HCT116 (cell line): Measurements from ENCODE around the gene PPP1R14B. TPM values are rescaled to one million over a fixed set of nuclear protein-coding genes. Genes with fewer than 3 reads are reported as not detected.

Source experiments
- ATAC-seq: fragments of 200-7000 bp; cut with Tn5 transposase; 2 replicates; pipeline ENCODE4 v1.9.1; 2020; ENCODE audit warnings: mild to moderate bottlenecking, moderate library complexity
- BruUV-seq: library from RNA; stranded (reverse); fragments of 400-500 nt; replicated peaks from 2 replicates; lab custom pipeline; 2021; lab: Mats Ljungman, UMichigan
- CTCF ChIA-PET: fragments of 300-600 bp; sonication (Branson Sonifier 250); formaldehyde crosslinking; loops from one replicate; lab custom pipeline; 2021; ENCODE audit warnings: antibody characterized with exemption; lab: Charles Lee
- POLR2A ChIA-PET: fragments of 300-600, 350-600 bp; sonication (Branson Sonifier 250); formaldehyde crosslinking; loops from one replicate; lab custom pipeline; 2021; ENCODE audit warnings: antibody characterized with exemption; lab: Charles Lee
- RAD21 ChIA-PET, 2 experiments: fragments of 300-600 bp; sonication (Branson Sonifier 250); formaldehyde crosslinking; loops; one replicate each; lab custom pipeline; 2023; ENCODE audit warnings: low total read pairs in 2 of 2; ENCODE audit not compliant: uncharacterized antibody in 2 of 2, unreplicated experiment in 2 of 2, low non-redundant PET in 1 of 2; lab: Charles Lee
- DNase-seq: peaks from one replicate; pipeline ENCODE4 v3.0.0-alpha.2; 2010; ENCODE audit warnings: low read depth, low spot score
- H2AFZ ChIP-seq: fragments of 200-600 bp; shearing (Covaris generic), sonication (generic); 2 replicates; pipeline ENCODE4 v1.6.1; 2017; ENCODE audit warnings: low read depth, mixed run types, mixed read lengths, antibody characterized with exemption, low read length; ENCODE audit not compliant: poor library complexity, severe bottlenecking
- H3K27ac ChIP-seq: 2 replicates; pipeline ENCODE4 v1.5.1; 2012; ENCODE audit warnings: low read depth, low read length
- H3K27me3 ChIP-seq: fragments of 200-600 bp; sonication (generic); 2 replicates; pipeline ENCODE4 v1.6.1; 2016; ENCODE audit warnings: mixed run types, low read length, mixed read lengths; ENCODE audit not compliant: insufficient read depth
- H3K36me3 ChIP-seq, 2 experiments: fragments of 200-500 bp in 1 of 2; fragments of 200-600 bp in 1 of 2; sonication (Bioruptor generic) in 1 of 2; sonication (generic) in 1 of 2; 2 replicates each; pipeline versions ENCODE4 v1.5.1 to v1.6.1; 2014 to 2016; ENCODE audit warnings: low read length in 2 of 2, inconsistent platforms in 1 of 2, mixed read lengths in 1 of 2, mixed run types in 1 of 2; ENCODE audit not compliant: insufficient read depth in 2 of 2, control insufficient read depth in 1 of 2
- H3K4me1 ChIP-seq, 2 experiments: fragments of 200-600 bp in 1 of 2; sonication (generic) in 1 of 2; 2 replicates each; pipeline versions ENCODE4 v1.5.1 to v1.6.1; 2012 to 2017; ENCODE audit warnings: low read length in 2 of 2, inconsistent platforms in 1 of 2, mild to moderate bottlenecking in 1 of 2, mixed read lengths in 1 of 2, mixed run types in 1 of 2, moderate library complexity in 1 of 2; ENCODE audit not compliant: insufficient read depth in 2 of 2, control insufficient read depth in 1 of 2
- H3K4me2 ChIP-seq: fragments of 200-600 bp; sonication (generic); 2 replicates; pipeline ENCODE4 v1.6.1; 2017; ENCODE audit warnings: mixed run types, low read length, mixed read lengths
- H3K4me3 ChIP-seq, 2 experiments: fragments of 200-600 bp in 1 of 2; sonication (generic) in 1 of 2; replicated peaks in 1 of 2; 2 replicates each; pipeline ENCODE4 v1.5.1; 2011 to 2016; ENCODE audit warnings: low read length in 2 of 2, control low read depth in 1 of 2, low read depth in 1 of 2, mild to moderate bottlenecking in 1 of 2, mixed read lengths in 1 of 2, mixed run types in 1 of 2
- H3K79me2 ChIP-seq: fragments of 200-600 bp; sonication (generic); 2 replicates; pipeline ENCODE4 v1.6.1; 2017; ENCODE audit warnings: mild to moderate bottlenecking, mixed run types, low read length, moderate library complexity, mixed read lengths; ENCODE audit not compliant: insufficient read depth
- H3K9ac ChIP-seq: fragments of 200-600 bp; sonication (generic); 2 replicates; pipeline ENCODE4 v1.6.1; 2016; ENCODE audit warnings: low read length, mixed read lengths
- H3K9me2 ChIP-seq: fragments of 200-600 bp; sonication (generic), shearing (Covaris generic); 2 replicates; pipeline ENCODE4 v1.6.1; 2017; ENCODE audit warnings: mixed run types, mild to moderate bottlenecking, moderate library complexity; ENCODE audit not compliant: insufficient read depth
- H3K9me3 ChIP-seq, 2 experiments: fragments of 200-500 bp in 1 of 2; fragments of 200-600 bp in 1 of 2; sonication (Bioruptor generic) in 1 of 2; sonication (generic) in 1 of 2; 2 replicates each; pipeline ENCODE4 v1.6.1; 2014 to 2017; ENCODE audit warnings: low read length in 2 of 2, mixed read lengths in 2 of 2, inconsistent platforms in 1 of 2, low read depth in 1 of 2, mild to moderate bottlenecking in 1 of 2, mixed run types in 1 of 2, moderate library complexity in 1 of 2; ENCODE audit not compliant: control insufficient read depth in 1 of 2, insufficient read depth in 1 of 2
- H4K20me1 ChIP-seq: fragments of 200-600 bp; sonication (generic), shearing (Covaris generic); 2 replicates; pipeline ENCODE4 v1.6.1; 2017; ENCODE audit warnings: mixed run types, mild to moderate bottlenecking, moderate library complexity; ENCODE audit not compliant: insufficient read depth
- ATF3 ChIP-seq: IDR thresholded peaks from 2 replicates; pipeline ENCODE4 v1.6.1; 2012
- CBX3 ChIP-seq: IDR thresholded peaks from 2 replicates; pipeline ENCODE4 v1.6.1; 2012; ENCODE audit warnings: low read depth
- ELF1 ChIP-seq: IDR thresholded peaks from 2 replicates; pipeline ENCODE4 v1.6.1; 2012; ENCODE audit warnings: low read depth, borderline replicate concordance
- EZH2 ChIP-seq: fragments of 200-600 bp; sonication (generic); IDR thresholded peaks from 2 replicates; pipeline ENCODE4 v1.6.1; 2017; ENCODE audit warnings: antibody characterized with exemption, mixed run types
- RAD21 ChIP-seq: IDR thresholded peaks from 2 replicates; pipeline ENCODE4 v1.6.1; 2012; ENCODE audit warnings: low read depth, mild to moderate bottlenecking
- intact Hi-C: fragments of 100-400 bp; cut with micrococcal nuclease; formaldehyde crosslinking; loops from 2 replicates; pipeline ENCODE4 v1.10.0; 2022
- total RNA-seq: library from RNA; stranded (reverse); gene quantifications from one replicate; pipeline ENCODE4 v1.2.1, GENCODE V29; 2021; ENCODE audit not compliant: unreplicated experiment
- TF ChIP-seq, protein P1 (sequence below), 3 experiments: fragments of 200-600 bp in 1 of 3; sonication (generic) in 1 of 3; IDR thresholded peaks in 2 of 3; conservative IDR thresholded peaks in 1 of 3; 2 replicates each; pipeline ENCODE4 v1.5.1; 2012 to 2017; ENCODE audit warnings: low read depth in 2 of 3, low read length in 2 of 3, antibody characterized with exemption in 1 of 3, borderline replicate concordance in 1 of 3, control low read depth in 1 of 3, mild to moderate bottlenecking in 1 of 3, mixed read lengths in 1 of 3, mixed run types in 1 of 3, moderate library complexity in 1 of 3; ENCODE audit not compliant: insufficient read depth in 1 of 3

The PPP1R14B gene
- total RNA-seq, 1 experiment from 2014 or later, result 332 TPM

DNA sequence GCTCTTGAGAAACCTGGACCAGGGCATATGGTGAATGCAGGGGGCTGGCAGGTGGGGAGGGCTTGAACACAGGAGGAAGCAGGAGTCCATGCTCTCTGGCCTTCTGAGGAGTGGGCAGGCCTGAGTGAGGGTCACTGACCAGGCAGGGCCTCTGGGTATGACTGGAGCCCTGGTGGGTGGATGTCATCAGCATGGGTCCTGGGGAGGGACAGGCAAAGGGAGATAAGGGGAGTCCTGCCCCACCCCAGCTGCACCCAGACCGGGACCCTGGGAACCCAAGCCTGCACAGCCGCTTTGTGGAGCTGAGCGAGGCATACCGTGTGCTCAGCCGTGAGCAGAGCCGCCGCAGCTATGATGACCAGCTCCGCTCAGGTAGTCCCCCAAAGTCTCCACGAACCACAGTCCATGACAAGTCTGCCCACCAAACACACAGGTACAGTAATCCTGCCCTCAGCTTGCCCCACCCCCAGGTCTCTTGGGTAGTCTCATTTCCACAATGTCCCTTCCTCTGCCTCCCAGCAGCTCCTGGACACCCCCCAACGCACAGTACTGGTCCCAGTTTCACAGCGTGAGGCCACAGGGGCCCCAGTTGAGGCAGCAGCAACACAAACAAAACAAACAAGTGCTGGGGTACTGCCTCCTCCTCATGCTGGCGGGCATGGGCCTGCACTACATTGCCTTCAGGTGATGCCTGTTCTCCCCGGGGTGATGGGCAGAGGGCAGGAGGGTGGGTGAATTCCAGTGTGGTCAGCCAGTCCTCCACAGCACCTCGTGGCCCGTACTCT is 14.4 kb downstream of the PPP1R14B start:
- BruUV-seq, result no TSS peak
- Histone ChIP-seq H3K9me2 (no peaks in the 10 kb centered on the region), H3K27ac (no peak overlapping the region; the same call in 1 of the 2 replicates), H3K4me1 (peaks cover 27 to 64% of the 10 kb centered on the region in 2 experiments), H3K9ac (peak overlapping the region; percentile 2; the same call in 1 of the 2 replicates), H3K4me2 (peak overlapping the region; percentile 85; the same call in 1 of the 2 replicates), H3K4me3 (no peak overlapping the region), H3K27me3 (no peaks in the 10 kb centered on the region), H2AFZ (no peak overlapping the region), H3K36me3 (0 out of 4 replicates have a peak, but pooled peaks cover 0 to 1% of the 10 kb centered on the region in 2 experiments), H3K9me3 (no peaks in the 10 kb centered on the region), H4K20me1 (no peaks in the 10 kb centered on the region), H3K79me2 (peaks cover 11% of the 10 kb centered on the region)
- no peak for ATAC-seq
- TF ChIP-seq ATF3, result no peak
- TF ChIP-seq EZH2, result no peak
- TF ChIP-seq, protein P1, sequence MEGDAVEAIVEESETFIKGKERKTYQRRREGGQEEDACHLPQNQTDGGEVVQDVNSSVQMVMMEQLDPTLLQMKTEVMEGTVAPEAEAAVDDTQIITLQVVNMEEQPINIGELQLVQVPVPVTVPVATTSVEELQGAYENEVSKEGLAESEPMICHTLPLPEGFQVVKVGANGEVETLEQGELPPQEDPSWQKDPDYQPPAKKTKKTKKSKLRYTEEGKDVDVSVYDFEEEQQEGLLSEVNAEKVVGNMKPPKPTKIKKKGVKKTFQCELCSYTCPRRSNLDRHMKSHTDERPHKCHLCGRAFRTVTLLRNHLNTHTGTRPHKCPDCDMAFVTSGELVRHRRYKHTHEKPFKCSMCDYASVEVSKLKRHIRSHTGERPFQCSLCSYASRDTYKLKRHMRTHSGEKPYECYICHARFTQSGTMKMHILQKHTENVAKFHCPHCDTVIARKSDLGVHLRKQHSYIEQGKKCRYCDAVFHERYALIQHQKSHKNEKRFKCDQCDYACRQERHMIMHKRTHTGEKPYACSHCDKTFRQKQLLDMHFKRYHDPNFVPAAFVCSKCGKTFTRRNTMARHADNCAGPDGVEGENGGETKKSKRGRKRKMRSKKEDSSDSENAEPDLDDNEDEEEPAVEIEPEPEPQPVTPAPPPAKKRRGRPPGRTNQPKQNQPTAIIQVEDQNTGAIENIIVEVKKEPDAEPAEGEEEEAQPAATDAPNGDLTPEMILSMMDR (IDR thresholded peaks at IDR 0.05 in 2 of 3, conservative IDR thresholded peaks at IDR 0.05 in 1 of 3; ENCODE audit: borderline replicate concordance in 1 of 3, insufficient read depth in 1 of 3, low read depth in 2 of 3, low read length in 2 of 3), result no peak
- TF ChIP-seq RAD21, result no peak
- TF ChIP-seq ELF1, result no peak
- no peak for TF ChIP-seq CBX3
- no peak for DNase-seq
- intact Hi-C loops, result no loop called here
- RAD21 ChIA-PET, result interaction anchor here in 1 of 2 experiments (0.6 kb wide), 1 partner anchor 44 kb away, joined by 3 read pairs; no protein-coding TSS in a partner anchor
- POLR2A ChIA-PET, result interaction anchor here (3.1 kb wide), 1 partner anchor 9 kb away, joined by 11 read pairs; the partner anchor contains the start of gene FKBP2
- CTCF ChIA-PET, result interaction anchor here (0.8 to 1.5 kb wide), 2 partner anchors 72 to 85 kb away, joined by 3 read pairs; partner anchors contain the start of genes PRDX5 and TRMT112
